WTC11 (cell line): ENCODE data around the gene SLBP.

ENCODE experiments used
- CREB1 ChIP-seq: sonication (generic); formaldehyde crosslinking; IDR thresholded peaks from 2 replicates; pipeline ENCODE4 v1.8.0; 2023; ENCODE audit warnings: mild to moderate bottlenecking, missing genetic modification reagents
- CTCF ChIP-seq: fragments of 200-600 bp; IDR thresholded peaks from 2 replicates; pipeline ENCODE4 v1.8.0; 2022; ENCODE audit warnings: antibody characterized with exemption
- FOXP1 ChIP-seq: sonication (generic); formaldehyde crosslinking; IDR thresholded peaks from 2 replicates; pipeline ENCODE4 v1.8.0; 2022; ENCODE audit warnings: missing genetic modification reagents, mild to moderate bottlenecking, moderate library complexity, borderline replicate concordance
- ZBTB43 ChIP-seq: sonication (generic); formaldehyde crosslinking; IDR thresholded peaks from 2 replicates; pipeline ENCODE4 v1.8.1; 2023; ENCODE audit warnings: mild to moderate bottlenecking, missing genetic modification reagents

GRCh38 chr4:1695913-1696312 is 16.2 kb downstream of the SLBP start:
- TF ChIP-seq CREB1 (CRISPR knock-in tag) (no peak), FOXP1 (CRISPR knock-in tag) (no peak), CTCF (no peak), ZBTB43 (CRISPR knock-in tag) (no peak)
